OCI-LY7 (cell line): ENCODE measurements around the gene TYROBP.

Experiments used
- EZH2phosphoT487 ChIP-seq: fragments of 200-600 bp; sonication (generic); IDR thresholded peaks from 2 replicates; pipeline ENCODE4 v1.6.1; 2018; ENCODE audit warnings: low read depth, borderline replicate concordance, mild to moderate bottlenecking, mixed run types, antibody characterized with exemption, low read length, moderate library complexity, mixed read lengths
- TF ChIP-seq, protein P1 (sequence below): fragments of 200-600 bp; sonication (generic); conservative IDR thresholded peaks from 2 replicates; pipeline ENCODE4 v1.5.1; 2014; ENCODE audit warnings: mild to moderate bottlenecking, antibody characterized with exemption, low read length, moderate library complexity, mixed read lengths

DNA sequence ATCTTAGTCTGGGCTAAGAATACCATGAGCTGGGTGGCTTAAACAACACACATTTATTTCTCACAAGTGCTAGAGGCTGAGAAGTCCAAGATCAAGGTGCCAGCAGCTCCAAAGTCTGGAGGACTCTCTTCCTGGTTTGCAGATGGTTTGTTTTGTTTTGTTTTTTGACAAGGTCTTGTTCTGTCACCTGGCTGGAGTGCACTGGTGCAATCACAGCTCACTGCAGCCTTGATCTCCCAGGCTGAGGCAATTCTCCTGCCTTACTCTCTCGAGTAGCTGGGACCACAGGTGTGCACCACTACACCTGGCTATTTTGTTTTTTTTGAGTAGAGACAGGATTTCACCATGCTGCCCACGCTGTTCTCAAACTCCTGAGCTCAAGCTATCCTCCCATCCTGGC is 24.2 kb downstream of the TYROBP start:
- TF ChIP-seq, protein P1, sequence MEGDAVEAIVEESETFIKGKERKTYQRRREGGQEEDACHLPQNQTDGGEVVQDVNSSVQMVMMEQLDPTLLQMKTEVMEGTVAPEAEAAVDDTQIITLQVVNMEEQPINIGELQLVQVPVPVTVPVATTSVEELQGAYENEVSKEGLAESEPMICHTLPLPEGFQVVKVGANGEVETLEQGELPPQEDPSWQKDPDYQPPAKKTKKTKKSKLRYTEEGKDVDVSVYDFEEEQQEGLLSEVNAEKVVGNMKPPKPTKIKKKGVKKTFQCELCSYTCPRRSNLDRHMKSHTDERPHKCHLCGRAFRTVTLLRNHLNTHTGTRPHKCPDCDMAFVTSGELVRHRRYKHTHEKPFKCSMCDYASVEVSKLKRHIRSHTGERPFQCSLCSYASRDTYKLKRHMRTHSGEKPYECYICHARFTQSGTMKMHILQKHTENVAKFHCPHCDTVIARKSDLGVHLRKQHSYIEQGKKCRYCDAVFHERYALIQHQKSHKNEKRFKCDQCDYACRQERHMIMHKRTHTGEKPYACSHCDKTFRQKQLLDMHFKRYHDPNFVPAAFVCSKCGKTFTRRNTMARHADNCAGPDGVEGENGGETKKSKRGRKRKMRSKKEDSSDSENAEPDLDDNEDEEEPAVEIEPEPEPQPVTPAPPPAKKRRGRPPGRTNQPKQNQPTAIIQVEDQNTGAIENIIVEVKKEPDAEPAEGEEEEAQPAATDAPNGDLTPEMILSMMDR = no peak
- no peak for TF ChIP-seq EZH2phosphoT487
